C1 segment of cervical spinal cord (tissue), 14 donors: ENCODE results near the gene RUFY3.
"Not testable (repeated sequence)": the region's sequence is repeated elsewhere in the genome, so short reads cannot be mapped to it uniquely, and the experiment has no call there.

Experiments
- DNase-seq, 14 donors: peaks; one replicate each; lab custom pipeline; 2025; lab: John Stamatoyannopoulos, UW

Gene RUFY3

GRCh38 chr4:70735915-70736314 is 14.2 kb downstream of the RUFY3 start:
- not testable (repeated sequence) for DNase-seq

GRCh38 chr4:70737006-70737405 is 15.2 kb downstream of the RUFY3 start:
- no peak for DNase-seq

- no peak for DNase-seq
Observed at GRCh38 chr4:70737409-70737808, 15.6 kb downstream of the RUFY3 start.

GRCh38 chr4:70739496-70740337 is 18.0 kb downstream of the RUFY3 start:
- no peak for DNase-seq

- no peak for DNase-seq
Observed at GRCh38 chr4:70741867-70742658, 20.3 kb downstream of the RUFY3 start.

- DNase-seq, result no peak
Observed at GRCh38 chr4:70743731-70744130, 22.0 kb downstream of the RUFY3 start.

- no peak for DNase-seq
Observed at GRCh38 chr4:70746179-70746839, 24.5 kb downstream of the RUFY3 start.

GRCh38 chr4:70747874-70748273 is 26.1 kb downstream of the RUFY3 start:
- no peak for DNase-seq

- DNase-seq, result no peak
Observed at GRCh38 chr4:70749313-70749712, 27.5 kb downstream of the RUFY3 start.

GRCh38 chr4:70752236-70752635 is 30.5 kb downstream of the RUFY3 start:
- no peak for DNase-seq

- DNase-seq, result no peak
Observed at GRCh38 chr4:70753630-70754029, 31.9 kb downstream of the RUFY3 start.

- no peak for DNase-seq
Observed at GRCh38 chr4:70754470-70754869, 32.7 kb downstream of the RUFY3 start.

GRCh38 chr4:70754990-70755688 is 33.4 kb downstream of the RUFY3 start:
- DNase-seq, result no peak

- DNase-seq, result no peak
Observed at GRCh38 chr4:70759126-70759525, 37.4 kb downstream of the RUFY3 start.

- DNase-seq, result no peak
Observed at GRCh38 chr4:70759627-70760026, 37.9 kb downstream of the RUFY3 start.

GRCh38 chr4:70760662-70761061 is 38.9 kb downstream of the RUFY3 start:
- no peak for DNase-seq

GRCh38 chr4:70761276-70761816 is 39.6 kb downstream of the RUFY3 start:
- DNase-seq, result no peak

- no peak for DNase-seq
Observed at GRCh38 chr4:70765368-70765767, 43.6 kb downstream of the RUFY3 start.

GRCh38 chr4:70768301-70768948 is 46.7 kb downstream of the RUFY3 start:
- no peak for DNase-seq

GRCh38 chr4:70769396-70769795 is 47.6 kb downstream of the RUFY3 start:
- not testable (repeated sequence) for DNase-seq
